Transverse colon (tissue), 4 donors: Measurements from ENCODE around the gene RAPGEF2. TPM values are rescaled to one million over a fixed set of nuclear protein-coding genes. Genes with fewer than 3 reads are reported as not detected.

Experiments used
- DNase-seq: peaks from one replicate; pipeline ENCODE4 v3.0.0-alpha.2; 2019
- H3K27ac ChIP-seq, 4 donors: fragments of 200-600 bp; sonication (generic); 2 replicates each; pipeline ENCODE4 v1.5.1; 2016 to 2018; ENCODE audit warnings: inconsistent platforms in 4 of 4
- H3K27me3 ChIP-seq: fragments of 200-600 bp; sonication (generic); 2 replicates; pipeline ENCODE4 v1.5.1; 2017; ENCODE audit warnings: inconsistent platforms
- H3K36me3 ChIP-seq, 4 donors: fragments of 200-600 bp; sonication (generic); 2 replicates each; pipeline ENCODE4 v1.5.1; 2017 to 2019; ENCODE audit warnings: inconsistent platforms in 4 of 4
- H3K4me1 ChIP-seq, 4 donors: fragments of 200-600 bp; sonication (generic); 2 replicates each; pipeline ENCODE4 v1.5.1; 2017 to 2020; ENCODE audit warnings: inconsistent platforms in 4 of 4
- H3K4me3 ChIP-seq, 4 donors: fragments of 200-600 bp; sonication (generic); 1 replicate in 1 of 4; 2 replicates in 3 of 4; pipeline versions ENCODE4 v1.5.1 to v1.6.1; 2017 to 2019; ENCODE audit warnings: inconsistent platforms in 4 of 4
- H3K9me3 ChIP-seq, 2 donors: fragments of 200-600 bp; sonication (generic); 2 replicates each; pipeline ENCODE4 v1.5.1; 2017 to 2019; ENCODE audit warnings: inconsistent platforms in 2 of 2
- EP300 ChIP-seq: sonication (generic); formaldehyde crosslinking; IDR thresholded peaks from one replicate; pipeline ENCODE4 v1.6.1; 2017; ENCODE audit warnings: antibody characterized with exemption, low read depth
- POLR2A ChIP-seq: fragments of 450-650 bp; IDR thresholded peaks from one replicate; pipeline ENCODE4 v1.6.1; 2016; ENCODE audit warnings: antibody characterized with exemption, mild to moderate bottlenecking, moderate library complexity
- POLR2AphosphoS5 ChIP-seq, 3 donors: sonication (generic); formaldehyde crosslinking; IDR thresholded peaks; one replicate each; pipeline ENCODE4 v1.6.1; 2016; ENCODE audit warnings: antibody characterized with exemption in 3 of 3
- WGBS, 2 donors: methylation state at CpG; one replicate each; pipeline ENCODE4 v1.1.5; 2018; ENCODE audit warnings: low coverage in 1 of 2; 5-methylcytosine and 5-hydroxymethylcytosine counted together
- in situ Hi-C, 4 donors: fragments of 200-750 bp; cut with MboI; loops; one replicate each; pipeline versions ENCODE4 v1.15.0 to v1.15.1; 2017; ENCODE audit warnings: low sequenced_read_pairs in 3 of 4, low pct_ligation_motif_present in 1 of 4, low pct_unique_long_range_greater_than_20kb in 1 of 4
- intact Hi-C: fragments of 100-400 bp; cut with DNase I; formaldehyde crosslinking; loops from one replicate; pipeline ENCODE4 v1.15.1; 2023; ENCODE audit warnings: low total_unique reads
- total RNA-seq, 4 donors: library from RNA; depleted of rRNA; stranded (reverse); fragments of >200 nt; gene quantifications; one replicate each; pipeline ENCODE4 v1.1.0, GENCODE V29; 2016
- TF ChIP-seq, protein P1 (sequence below), 5 experiments: fragments of 200-600 bp in 3 of 5; fragments of 450-650 bp in 2 of 5; sonication (generic) in 3 of 5; IDR thresholded peaks; 1 replicate in 2 of 5; 2 replicates in 3 of 5; pipeline ENCODE4 v1.5.1; 2016 to 2017; ENCODE audit warnings: antibody characterized with exemption in 5 of 5, inconsistent platforms in 3 of 5, mild to moderate bottlenecking in 2 of 5, moderate library complexity in 1 of 5

The RAPGEF2 gene
- total RNA-seq, 4 donors from 2014 or later: 23.3 to 64.8 (median 49.6) TPM

DNA sequence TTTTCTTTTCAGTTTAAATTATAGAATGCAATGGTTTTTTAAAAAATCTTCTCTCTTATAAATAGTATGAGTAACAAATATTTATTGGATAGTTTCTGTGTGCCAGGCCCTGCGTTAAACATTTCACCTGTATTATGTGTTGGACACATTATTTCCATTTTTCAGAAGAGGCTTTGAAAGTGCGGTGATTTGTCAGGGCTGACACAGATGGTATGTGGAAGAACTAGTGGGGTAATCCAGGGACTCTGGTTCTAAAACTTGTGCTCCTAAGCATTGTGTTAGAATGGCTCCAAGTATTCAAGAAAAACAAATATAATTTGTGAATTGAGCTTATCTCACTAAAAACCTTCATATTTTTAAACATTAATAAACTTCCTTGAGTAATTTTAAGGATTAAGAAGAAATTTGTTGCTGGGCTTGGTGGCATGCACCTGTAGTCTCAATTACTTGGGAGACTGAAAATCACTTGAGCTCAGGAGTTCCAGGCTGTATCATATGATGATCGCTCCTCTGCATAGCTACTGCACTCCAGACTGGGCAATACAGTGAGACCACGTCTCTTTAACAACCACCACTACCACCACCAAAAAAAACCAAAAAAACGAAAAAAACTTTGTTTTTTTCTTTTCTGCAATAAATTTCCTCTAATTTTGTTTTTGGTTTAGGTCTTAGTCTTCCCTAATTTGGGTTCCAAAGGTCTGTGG lies 40.0 kb downstream of the RAPGEF2 start:
- 79 to 85% methylated on average over 5 of the region's 5 CpGs for WGBS, 2 donors
- H3K36me3 ChIP-seq: no peaks in the 10 kb centered on the region
- in situ Hi-C loops (no loop called here), intact Hi-C loops (no loop called here)
- no peak for DNase-seq
- peaks cover 0 to 52% (median 5%) of the 10 kb centered on the region in 4 donors for H3K4me1 ChIP-seq
- no peak overlapping the region for H3K4me3 ChIP-seq
- TF ChIP-seq POLR2AphosphoS5 (IDR thresholded peaks at IDR 0.05) (no peak), POLR2A (no peak)
- H3K27ac ChIP-seq: no peak overlapping the region
- no peaks in the 10 kb centered on the region for H3K9me3 ChIP-seq
- no peaks in the 10 kb centered on the region for H3K27me3 ChIP-seq

DNA sequence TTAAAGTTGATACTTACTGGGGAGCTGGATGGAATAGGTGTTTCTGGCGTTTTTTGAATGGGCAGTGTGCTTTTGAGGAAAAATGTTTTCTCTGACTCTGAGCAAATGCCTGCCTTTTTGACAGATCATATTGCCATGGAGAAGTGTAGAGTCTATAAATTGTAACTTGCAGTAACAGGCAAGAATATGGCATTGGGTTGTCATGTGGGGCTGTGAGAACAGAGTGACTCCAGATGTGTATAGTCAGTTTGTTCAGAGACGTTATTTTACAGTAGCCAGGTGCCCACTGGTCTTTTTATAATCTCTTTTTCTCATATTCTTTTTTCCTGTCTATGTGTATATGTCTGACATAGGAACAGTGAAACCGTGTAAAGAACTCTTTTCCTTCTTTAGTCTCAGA lies 40.8 kb downstream of the RAPGEF2 start:
- no peak overlapping the region for H3K27ac ChIP-seq
- DNase-seq: no peak
- in situ Hi-C loops: no loop called here
- WGBS, 2 donors: 72 to 82% methylated on average over 3 of the region's 3 CpGs
- H3K9me3 ChIP-seq: no peaks in the 10 kb centered on the region
- intact Hi-C loops: no loop called here
- H3K36me3 ChIP-seq: no peaks in the 10 kb centered on the region
- no peak overlapping the region for H3K4me3 ChIP-seq
- peaks cover 0 to 53% (median 5%) of the 10 kb centered on the region in 4 donors for H3K4me1 ChIP-seq
- TF ChIP-seq, protein P1, sequence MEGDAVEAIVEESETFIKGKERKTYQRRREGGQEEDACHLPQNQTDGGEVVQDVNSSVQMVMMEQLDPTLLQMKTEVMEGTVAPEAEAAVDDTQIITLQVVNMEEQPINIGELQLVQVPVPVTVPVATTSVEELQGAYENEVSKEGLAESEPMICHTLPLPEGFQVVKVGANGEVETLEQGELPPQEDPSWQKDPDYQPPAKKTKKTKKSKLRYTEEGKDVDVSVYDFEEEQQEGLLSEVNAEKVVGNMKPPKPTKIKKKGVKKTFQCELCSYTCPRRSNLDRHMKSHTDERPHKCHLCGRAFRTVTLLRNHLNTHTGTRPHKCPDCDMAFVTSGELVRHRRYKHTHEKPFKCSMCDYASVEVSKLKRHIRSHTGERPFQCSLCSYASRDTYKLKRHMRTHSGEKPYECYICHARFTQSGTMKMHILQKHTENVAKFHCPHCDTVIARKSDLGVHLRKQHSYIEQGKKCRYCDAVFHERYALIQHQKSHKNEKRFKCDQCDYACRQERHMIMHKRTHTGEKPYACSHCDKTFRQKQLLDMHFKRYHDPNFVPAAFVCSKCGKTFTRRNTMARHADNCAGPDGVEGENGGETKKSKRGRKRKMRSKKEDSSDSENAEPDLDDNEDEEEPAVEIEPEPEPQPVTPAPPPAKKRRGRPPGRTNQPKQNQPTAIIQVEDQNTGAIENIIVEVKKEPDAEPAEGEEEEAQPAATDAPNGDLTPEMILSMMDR (IDR thresholded peaks at IDR 0.05): no peak
- TF ChIP-seq POLR2A (no peak), EP300 (no peak), POLR2AphosphoS5 (IDR thresholded peaks at IDR 0.05) (no peak)
- H3K27me3 ChIP-seq: no peaks in the 10 kb centered on the region

DNA sequence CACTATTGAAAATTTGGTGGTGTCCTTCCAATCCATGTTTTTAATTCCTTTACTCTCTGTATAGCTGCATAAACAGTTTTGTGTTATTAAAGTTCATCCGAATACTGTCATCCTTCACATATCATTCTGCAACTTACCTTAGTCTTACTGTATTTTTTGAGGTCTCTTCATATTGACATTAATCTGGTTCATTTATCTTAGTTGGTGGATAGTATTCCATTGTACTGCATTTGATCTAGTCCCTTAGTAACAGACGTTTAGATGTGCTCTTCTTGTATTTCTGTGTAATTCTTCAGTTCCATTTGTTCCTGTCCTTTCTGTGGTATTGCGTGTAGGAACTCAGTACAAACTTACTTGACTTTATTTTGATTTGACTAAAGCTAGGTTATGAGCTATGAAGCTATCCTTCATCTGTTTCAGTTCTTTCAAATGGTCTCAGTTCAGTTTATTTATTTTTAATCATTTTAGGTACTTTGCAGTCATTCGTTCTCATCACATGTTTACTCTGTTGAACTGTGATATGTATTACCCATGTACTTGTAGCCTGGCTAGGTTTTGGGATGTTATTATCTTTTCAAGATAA lies 41.3 kb downstream of the RAPGEF2 start:
- no peaks in the 10 kb centered on the region for H3K9me3 ChIP-seq
- no peak for DNase-seq
- H3K27ac ChIP-seq: no peak overlapping the region
- H3K4me1 ChIP-seq: peaks cover 0 to 53% (median 6%) of the 10 kb centered on the region in 4 donors
- H3K36me3 ChIP-seq: no peaks in the 10 kb centered on the region
- no peak overlapping the region for H3K4me3 ChIP-seq
- TF ChIP-seq, protein P1 (IDR thresholded peaks at IDR 0.05): no peak
- no peak for TF ChIP-seq EP300
- intact Hi-C loops: no loop called here
- H3K27me3 ChIP-seq: no peaks in the 10 kb centered on the region
- in situ Hi-C loops: no loop called here
- 67 to 77% methylated on average over 4 of the region's 4 CpGs for WGBS, 2 donors

DNA sequence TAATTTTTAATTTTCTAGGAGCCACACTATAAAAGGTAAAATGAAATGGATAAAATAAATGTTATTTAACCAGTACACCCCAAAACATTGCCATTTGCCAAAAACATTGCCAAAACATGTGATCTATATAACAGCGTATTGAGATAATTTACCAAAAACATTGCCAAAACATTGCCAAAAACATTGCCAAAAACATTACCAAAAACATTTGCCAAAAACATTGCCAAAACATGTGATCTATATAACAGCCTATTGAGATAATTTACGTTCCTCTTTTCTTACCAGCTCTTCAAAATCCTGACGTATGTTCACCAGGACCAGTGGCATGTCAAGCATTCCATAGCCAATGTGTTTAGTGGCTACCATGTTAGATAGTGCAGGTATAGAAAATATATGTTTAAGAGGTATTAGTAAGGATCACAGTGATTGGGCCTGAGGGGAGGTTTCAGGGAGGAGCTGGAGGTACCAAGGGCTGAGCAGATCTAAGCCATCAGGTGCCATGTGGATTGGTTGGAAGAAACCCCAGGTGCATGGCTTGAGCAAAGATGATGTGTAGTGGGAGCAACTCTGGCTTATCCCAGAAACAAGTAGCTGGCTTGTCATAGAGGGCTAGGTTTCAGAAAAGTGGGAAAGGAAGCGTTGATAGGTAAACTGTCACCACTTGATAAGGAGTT lies 42.6 kb downstream of the RAPGEF2 start:
- 90 to 93% methylated on average over 4 of the region's 4 CpGs for WGBS, 2 donors
- no peak overlapping the region for H3K4me3 ChIP-seq
- intact Hi-C loops: no loop called here
- in situ Hi-C loops: no loop called here
- H3K9me3 ChIP-seq: no peaks in the 10 kb centered on the region
- H3K4me1 ChIP-seq: peaks cover 0 to 53% (median 4%) of the 10 kb centered on the region in 4 donors
- no peaks in the 10 kb centered on the region for H3K27me3 ChIP-seq
- DNase-seq: no peak
- H3K27ac ChIP-seq: no peak overlapping the region
- no peaks in the 10 kb centered on the region for H3K36me3 ChIP-seq
- TF ChIP-seq, protein P1 (IDR thresholded peaks at IDR 0.05): no peak
- TF ChIP-seq EP300 (no peak), POLR2A (no peak), POLR2AphosphoS5 (IDR thresholded peaks at IDR 0.05) (no peak)
